ENCODE measurements around the gene DUOXA1.
"Not testable (repeated sequence)": the region's sequence is repeated elsewhere in the genome, so short reads cannot be mapped to it uniquely, and the experiment has no call there.

Gene DUOXA1

DNA sequence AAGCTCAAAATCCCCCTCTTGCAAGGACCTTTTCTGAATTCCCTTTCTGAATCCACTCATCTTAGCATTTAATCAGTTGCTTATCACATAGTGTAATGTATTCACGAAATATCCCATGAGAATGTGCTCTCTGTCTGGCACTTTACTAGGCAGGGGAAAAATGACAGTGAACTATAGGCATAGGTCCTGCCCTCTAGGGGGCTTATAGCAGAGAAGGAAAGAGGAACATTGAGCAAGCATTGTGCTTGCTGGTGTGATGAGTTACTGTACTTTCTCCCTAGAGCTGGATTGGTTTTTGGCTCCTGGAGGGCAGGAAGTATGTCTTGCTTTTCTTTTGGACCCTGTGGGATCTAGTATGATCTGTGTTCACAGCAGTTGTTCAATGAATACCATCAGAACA is 42.2 kb downstream of the DUOXA1 start:
- DNase-seq, result no peak

DNA sequence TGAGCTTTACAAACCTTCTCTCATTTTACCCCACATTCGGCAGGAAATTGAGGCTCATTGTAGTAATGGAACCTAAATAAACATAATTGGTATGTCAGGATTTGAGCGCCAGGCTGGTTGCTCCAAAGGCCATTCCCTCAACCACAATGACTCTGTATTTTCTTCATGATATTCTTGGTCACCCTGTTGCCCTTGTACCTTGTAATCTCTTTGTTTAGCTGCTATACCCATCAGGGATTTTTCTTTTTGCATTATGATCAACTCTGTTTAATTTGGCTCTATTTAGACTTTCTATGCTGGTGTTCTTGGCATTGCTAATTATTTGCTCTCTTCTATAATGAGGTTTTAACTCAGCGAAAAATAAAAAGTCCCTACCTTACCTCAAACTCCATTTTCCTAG is 45.5 kb downstream of the DUOXA1 start:
- no peak for DNase-seq

DNA sequence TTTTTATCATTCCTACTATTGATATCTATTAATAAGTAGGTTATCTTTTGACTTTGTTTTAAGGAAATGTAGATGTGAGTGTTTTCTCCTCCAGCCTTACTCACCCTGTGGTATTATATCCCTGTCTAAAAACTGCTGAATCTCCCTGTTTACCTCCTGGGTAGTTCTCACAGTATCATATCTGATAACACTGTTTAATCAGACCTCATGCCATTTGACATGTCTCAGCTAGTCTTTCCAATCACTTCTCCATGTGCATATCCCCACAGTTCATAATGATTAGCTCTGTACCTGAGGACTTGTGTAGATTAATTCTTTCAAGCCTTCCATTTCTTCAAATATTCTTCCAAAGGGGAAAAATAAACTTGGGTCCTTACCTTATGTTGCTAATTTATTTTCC is 46.5 kb downstream of the DUOXA1 start:
- DNase-seq, result no peak

DNA sequence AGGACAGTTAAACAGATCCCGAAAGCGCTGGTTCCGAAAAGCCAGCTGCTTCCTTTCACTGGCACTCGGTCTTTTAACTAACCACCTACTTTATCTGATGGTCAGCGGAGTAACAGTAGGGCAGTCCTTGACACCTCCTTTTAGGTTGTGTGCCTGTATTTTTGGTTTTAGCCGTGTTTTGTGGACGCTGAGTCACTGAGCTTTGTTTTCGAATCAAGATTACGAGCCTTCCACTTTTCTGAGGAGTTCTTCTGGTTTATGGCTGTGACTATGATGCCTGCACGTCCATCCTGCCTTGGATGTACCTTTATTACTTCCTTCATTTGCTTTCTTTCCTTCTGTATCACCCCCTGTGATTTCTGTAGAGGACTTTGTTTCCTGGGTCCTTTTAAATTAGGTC is 47.3 kb downstream of the DUOXA1 start:
- DNase-seq, result not testable (repeated sequence)

DNA sequence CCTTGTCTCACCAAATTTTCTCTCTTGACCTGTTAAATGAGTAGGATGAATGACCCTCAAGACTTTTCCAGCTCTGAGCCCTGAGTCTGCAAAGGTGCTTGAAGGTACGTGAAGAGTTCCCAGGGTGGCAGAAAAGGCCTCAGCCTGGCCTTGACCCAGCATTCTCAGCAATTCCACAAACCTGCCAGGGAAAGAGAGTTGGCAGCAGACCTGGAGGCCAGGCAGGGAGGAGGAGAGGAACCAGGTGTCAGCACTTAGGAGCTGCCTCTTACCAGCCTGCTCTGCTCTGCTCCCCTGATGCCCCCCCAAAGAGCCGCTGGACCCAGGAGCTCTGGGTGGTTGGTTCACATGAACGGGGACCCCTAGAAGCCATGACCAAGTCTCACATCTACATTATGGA is 49.1 kb downstream of the DUOXA1 start:
- DNase-seq, result not testable (repeated sequence)

DNA sequence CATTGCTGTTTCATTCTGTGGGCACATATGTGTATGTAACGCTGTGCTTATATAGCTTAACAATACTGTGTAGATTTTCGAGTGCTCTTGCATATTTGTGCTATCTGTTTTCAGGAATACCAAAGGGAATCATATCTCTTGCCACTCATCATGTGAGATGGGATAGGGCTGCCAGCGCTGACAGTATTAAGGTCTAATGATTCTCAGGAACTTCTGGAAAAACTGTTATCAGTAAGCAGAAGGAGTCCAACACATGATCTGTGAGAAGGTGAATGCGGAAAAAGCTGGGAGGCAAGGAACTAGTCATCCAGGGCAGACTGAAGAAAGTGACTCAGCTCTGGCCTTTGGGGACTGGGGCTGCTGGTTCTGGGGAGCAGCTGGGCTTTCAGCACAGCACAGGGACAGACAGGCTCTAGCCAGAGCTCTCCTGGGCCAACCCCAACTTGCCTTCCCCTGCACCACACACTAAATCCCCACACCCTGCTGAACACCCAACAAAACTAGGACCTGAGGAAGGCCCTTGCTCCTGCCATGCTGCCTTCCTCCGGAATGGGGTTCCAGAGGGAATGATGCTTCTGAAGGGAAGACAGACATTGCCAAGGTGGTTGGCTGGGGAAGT is 49.9 kb downstream of the DUOXA1 start:
- not testable (repeated sequence) for DNase-seq

DNA sequence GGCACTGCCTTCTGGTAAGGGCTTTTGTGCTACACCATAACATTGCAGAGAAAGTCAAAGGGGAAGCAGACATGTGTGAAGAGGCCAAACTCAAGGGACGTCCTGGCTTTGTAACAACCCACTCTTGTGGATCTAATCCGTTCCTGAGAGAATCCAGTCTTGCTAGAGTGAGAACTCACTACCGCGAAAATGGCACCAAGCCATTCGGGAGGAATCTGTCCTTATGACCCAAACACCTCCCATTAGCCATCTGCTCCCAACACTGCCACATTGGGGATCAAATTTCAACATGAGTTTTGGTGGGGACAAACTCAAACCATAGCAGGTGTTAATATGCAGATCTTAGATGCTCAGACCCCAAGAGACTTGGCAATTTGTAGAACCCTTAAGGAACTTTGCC is 50.5 kb downstream of the DUOXA1 start:
- DNase-seq, result not testable (repeated sequence)

DNA sequence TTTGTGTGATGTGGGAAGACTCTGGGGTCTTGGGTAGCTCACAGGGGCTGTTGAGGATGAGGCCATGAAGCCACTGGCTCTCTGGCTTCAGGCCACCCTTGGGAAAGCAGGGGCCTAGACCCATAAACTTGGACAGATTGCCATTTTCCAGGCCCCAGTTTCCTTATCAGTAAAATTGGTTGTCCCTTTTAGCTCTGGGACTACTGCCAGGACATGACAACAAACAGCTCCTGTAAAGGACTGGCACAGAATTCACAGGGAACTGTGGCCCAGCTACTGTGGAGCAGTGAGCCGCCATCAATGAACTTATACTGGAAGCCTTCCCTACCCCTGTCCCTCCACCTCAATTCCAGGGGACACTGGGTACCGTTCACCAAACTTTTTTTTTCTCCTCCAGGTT is 52.3 kb downstream of the DUOXA1 start:
- DNase-seq, result not testable (repeated sequence)

DNA sequence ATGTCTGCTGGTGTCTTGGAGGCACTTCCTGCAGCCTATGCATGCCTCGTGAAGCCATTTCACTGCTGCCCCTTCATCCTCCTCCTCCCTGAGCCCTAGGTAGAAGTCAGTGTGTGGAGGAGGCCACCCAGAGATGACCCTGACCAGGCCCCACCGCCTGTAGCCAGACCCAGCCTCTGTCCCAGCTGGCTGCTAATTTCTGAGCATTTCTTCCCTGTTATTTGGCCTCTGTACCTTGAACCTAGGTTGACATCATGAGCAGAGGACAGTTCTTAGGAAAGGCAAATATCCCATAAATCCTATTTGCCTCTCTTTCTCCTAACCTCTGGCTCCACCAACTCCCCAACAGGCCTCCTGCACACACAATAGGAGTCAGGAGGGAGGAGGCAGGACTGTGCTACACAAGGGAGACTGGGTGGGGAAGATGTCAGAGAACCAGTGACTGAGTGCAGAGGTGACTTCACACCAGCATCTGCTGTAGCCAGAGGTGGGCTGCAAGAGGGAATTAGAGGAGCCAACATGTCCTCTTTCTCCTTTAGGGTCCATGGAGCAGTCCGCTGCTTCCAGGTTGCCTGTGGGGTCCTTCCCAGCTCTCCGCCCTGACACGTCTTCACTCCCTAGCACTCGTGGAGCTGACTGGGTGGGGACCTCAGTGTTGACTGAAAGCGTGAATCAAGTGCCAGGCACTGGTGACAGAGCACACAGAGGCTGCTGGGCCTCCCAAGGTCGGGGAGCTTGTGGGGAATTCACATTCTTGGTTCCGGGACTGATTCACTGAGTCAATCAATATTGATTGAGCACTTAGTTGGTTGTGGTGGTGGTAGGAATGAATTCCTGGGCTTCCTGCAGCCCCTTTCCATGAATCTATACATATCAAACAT is 54.0 kb downstream of the DUOXA1 start:
- not testable (repeated sequence) for DNase-seq

DNA sequence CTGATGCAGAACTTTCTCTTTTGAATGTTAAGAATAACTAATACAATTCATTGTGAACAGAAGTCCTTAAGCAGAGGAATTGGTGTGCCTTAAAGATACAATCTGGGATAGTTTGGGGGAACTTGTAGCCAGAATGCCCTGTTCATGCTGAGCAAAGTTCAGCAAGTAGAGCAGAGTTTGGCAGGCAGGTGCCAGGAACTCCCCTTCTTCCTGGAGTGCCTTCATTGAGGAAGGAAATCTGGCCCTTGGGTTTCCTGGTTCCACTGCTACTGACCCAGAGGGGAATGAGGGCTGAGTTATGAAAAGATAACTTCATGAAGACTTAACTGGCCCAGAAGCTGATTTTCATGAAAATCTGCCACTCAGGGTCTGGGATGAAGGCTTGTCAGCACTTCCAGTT is 56.1 kb downstream of the DUOXA1 start:
- DNase-seq, result not testable (repeated sequence)

DNA sequence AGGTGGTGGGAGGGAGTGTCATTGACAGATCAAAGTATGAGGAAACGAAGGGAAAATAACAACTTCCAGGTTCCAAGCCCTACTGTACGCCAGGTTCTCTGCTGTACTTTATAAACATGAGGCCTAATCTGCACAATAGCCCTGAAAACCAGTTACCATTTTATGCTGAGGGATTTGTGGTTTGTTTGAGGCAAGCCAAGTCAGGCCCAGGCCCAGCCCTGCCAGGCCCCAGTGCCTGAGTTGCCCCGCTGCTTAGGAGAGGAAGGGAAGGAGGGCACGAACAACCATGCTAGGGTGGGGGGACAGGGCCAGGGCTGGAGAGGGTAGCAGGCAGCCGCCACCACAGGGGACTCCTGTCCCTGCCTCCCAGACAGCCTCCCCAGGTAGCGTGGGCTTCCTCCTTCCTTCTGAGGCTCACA is 59.7 kb downstream of the DUOXA1 start:
- DNase-seq, result not testable (repeated sequence)

All from DMS53 (cell line).